HG02840 (cell line): Measurements from ENCODE around the gene C1QTNF9.
A peak's percentile ranks its signal among the peaks of the same experiment; 100 is the strongest.
"Not testable (repeated sequence)": the region's sequence is repeated elsewhere in the genome, so short reads cannot be mapped to it uniquely, and the experiment has no call there.

Experiments used
- ATAC-seq: cut with Tn5 transposase; IDR thresholded peaks from one replicate; pipeline ENCODE4 v1.9.1; 2021; ENCODE audit warnings: mild to moderate bottlenecking, moderate library complexity, moderate number of reproducible peaks; ENCODE audit not compliant: unreplicated experiment, low FRiP score

C1QTNF9 gene

GRCh38 chr13:24309300-24309699, at the start of gene C1QTNF9:
C1QTNF9 (plus strand) TSS chr13:24309580; CDS start chr13:24316004, 6,424 bp downstream.
- not testable (repeated sequence) for ATAC-seq

GRCh38 chr13:24261566-24261965, 47.8 kb upstream of the C1QTNF9 start:
- ATAC-seq, result no peak

GRCh38 chr13:24263632-24264031, 45.7 kb upstream of the C1QTNF9 start:
- no peak for ATAC-seq

- ATAC-seq, result no peak
Observed at GRCh38 chr13:24264976-24265375, 44.4 kb upstream of the C1QTNF9 start.

GRCh38 chr13:24265453-24265852, 43.9 kb upstream of the C1QTNF9 start:
- no peak for ATAC-seq

GRCh38 chr13:24267274-24267673, 42.1 kb upstream of the C1QTNF9 start:
- no peak for ATAC-seq

GRCh38 chr13:24267801-24268200, 41.6 kb upstream of the C1QTNF9 start:
- no peak for ATAC-seq

GRCh38 chr13:24269821-24270220, 39.6 kb upstream of the C1QTNF9 start:
- ATAC-seq, result no peak

- peak; percentile 31 for ATAC-seq
Observed at GRCh38 chr13:24270639-24271141, 38.7 kb upstream of the C1QTNF9 start.

GRCh38 chr13:24271231-24271600, 38.2 kb upstream of the C1QTNF9 start:
- no peak for ATAC-seq

- ATAC-seq, result peak; percentile 46
Observed at GRCh38 chr13:24271601-24272451, 37.6 kb upstream of the C1QTNF9 start.

GRCh38 chr13:24272452-24273161, 36.8 kb upstream of the C1QTNF9 start:
- ATAC-seq, result no peak

- ATAC-seq, result no peak
Observed at GRCh38 chr13:24273926-24274325, 35.5 kb upstream of the C1QTNF9 start.

GRCh38 chr13:24274452-24275021, 34.8 kb upstream of the C1QTNF9 start:
- ATAC-seq, result peak; percentile 61

GRCh38 chr13:24275041-24275440, 34.3 kb upstream of the C1QTNF9 start:
- no peak for ATAC-seq

- no peak for ATAC-seq
Observed at GRCh38 chr13:24276306-24276705, 33.1 kb upstream of the C1QTNF9 start.

- ATAC-seq, result no peak
Observed at GRCh38 chr13:24276861-24277260, 32.5 kb upstream of the C1QTNF9 start.

GRCh38 chr13:24277761-24278160, 31.6 kb upstream of the C1QTNF9 start:
- no peak for ATAC-seq

- no peak for ATAC-seq
Observed at GRCh38 chr13:24279327-24280110, 29.9 kb upstream of the C1QTNF9 start.

- ATAC-seq, result no peak
Observed at GRCh38 chr13:24280720-24281119, 28.7 kb upstream of the C1QTNF9 start.
